ENCODE measurements around the gene CSN3.
"Not testable (repeated sequence)": the region's sequence is repeated elsewhere in the genome, so short reads cannot be mapped to it uniquely, and the experiment has no call there.

The CSN3 gene, protein sequence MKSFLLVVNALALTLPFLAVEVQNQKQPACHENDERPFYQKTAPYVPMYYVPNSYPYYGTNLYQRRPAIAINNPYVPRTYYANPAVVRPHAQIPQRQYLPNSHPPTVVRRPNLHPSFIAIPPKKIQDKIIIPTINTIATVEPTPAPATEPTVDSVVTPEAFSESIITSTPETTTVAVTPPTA
- long read RNA-seq, donor 1 = 0 reads
- long read RNA-seq, donor 2 = 0 reads
- long read RNA-seq, donor 3 = 0 reads
- long read RNA-seq, donor 4 = 0 reads
- long read RNA-seq, donor 5 = 0 reads
- long read RNA-seq, donor 6 = 0 reads
- long read RNA-seq, donor 7 = 0 reads
- long read RNA-seq, donor 8 = 0 reads

DNA sequence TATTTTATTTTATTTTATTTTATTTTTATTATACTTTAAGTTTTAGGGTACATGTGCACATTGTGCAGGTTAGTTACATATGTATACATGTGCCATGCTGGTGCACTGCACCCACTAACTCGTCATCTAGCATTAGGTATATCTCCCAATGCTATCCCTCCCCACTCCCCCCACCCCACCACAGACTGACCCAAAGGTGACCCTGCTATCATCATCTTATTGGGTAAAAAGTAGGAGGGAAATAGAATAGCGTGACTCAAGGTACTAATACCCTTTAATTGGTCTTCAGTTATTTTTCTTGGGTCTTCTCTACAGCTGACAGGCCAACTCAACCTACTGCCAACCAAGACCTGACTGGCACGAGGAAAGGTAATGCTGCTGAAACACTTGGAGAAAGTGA is at the start of gene CSN3:
TSS of gene CSN3 (plus strand) at position 301 of the 400 bp plus-strand sequence. CDS start 2,223 bp downstream, outside the sequence.
- not testable (repeated sequence) for DNase-seq

DNA sequence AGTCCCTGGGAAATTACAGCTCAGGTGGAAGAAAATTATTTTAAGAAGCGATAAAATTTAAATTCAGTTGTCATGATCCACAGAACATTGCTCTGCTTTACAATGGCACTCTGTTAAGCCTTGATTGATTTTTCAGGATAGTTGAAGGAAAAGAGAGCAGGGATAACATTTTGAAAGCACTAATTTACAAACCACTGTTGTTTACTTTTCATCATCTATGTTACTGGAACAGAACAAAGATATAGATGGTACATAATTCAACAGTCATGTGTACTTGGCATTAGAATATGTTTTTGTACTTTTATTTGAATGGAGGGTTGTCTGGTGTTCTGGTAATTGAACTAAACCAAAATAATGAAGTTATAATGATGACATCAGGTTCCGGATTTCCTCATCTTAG is 49.5 kb upstream of the CSN3 start:
- no peak for DNase-seq

DNA sequence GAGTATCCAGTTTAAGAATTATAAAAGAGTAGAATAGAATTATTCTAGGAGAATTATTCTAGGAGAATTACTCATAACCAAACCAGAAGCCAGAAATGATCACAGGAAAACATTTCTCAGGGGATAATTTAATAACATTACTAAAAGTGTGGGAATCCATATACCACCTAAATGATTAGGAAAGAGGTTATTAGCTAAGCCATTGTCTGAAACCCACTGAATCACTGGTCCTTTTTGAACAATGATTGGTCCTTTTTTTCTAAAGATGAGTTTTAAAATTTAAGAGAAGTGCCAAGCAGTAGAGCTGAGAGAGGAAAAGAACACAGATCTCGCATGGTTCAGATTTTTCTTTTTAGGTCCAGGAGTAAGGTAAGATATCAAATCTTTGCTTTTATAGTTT is 47.0 kb upstream of the CSN3 start, which contains the start of gene ODAM:
TSS of gene ODAM (plus strand) at position 301 of the 400 bp plus-strand sequence. CDS start 819 bp downstream, outside the sequence.
- DNase-seq = no peak

DNA sequence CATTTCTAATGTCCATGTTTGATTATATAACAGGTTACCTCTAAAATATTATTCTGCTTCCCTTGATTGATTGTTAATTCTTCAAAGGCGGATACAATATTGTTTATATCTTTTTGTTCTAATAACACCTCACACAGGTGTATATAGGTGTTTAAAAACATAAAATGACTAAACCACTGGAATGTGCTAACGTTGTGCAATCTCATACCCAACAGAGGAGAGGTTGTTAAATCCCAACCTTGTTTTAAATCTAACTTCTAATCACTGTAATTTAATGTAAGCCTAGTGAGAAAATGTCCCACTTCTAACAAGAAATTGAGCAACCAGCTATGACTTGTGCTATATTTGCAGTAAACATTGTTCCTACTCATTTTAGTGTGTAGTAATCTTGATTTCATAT is 45.5 kb upstream of the CSN3 start:
- DNase-seq = no peak

DNA sequence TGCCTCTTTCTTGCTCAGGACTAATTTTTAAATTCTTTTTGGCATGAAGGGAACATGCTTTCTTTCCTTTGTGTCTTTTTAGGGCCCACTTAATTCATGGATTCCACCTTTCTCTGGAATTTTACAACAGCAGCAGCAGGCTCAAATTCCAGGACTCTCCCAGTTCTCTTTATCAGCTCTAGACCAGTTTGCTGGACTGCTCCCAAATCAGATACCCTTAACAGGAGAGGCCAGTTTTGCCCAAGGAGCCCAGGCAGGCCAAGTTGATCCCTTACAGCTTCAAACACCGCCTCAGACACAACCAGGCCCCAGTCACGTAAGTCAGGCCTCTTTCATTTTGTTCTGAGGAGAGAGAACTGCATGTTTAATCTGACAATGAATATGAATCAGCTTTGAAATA is 44.6 kb upstream of the CSN3 start:
- no peak for DNase-seq

DNA sequence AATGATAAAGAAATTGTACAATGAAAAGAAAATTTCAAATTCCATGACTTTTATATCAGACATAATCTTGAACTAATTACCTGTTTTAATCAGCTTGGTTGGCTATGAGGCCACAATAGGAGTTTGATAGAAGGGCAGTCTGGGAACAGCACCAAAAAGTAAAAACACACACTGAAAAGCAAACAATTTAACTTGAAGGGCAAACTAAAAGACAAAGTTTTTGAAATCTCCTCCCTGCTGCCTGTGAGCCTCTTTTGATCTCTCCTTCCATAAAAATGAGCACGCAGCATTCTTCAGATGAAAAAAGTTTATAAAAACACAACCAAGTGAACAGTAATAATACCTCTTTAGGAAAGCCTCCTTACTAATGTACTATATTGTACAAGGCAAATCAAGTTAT is 38.8 kb upstream of the CSN3 start:
- no peak for DNase-seq

DNA sequence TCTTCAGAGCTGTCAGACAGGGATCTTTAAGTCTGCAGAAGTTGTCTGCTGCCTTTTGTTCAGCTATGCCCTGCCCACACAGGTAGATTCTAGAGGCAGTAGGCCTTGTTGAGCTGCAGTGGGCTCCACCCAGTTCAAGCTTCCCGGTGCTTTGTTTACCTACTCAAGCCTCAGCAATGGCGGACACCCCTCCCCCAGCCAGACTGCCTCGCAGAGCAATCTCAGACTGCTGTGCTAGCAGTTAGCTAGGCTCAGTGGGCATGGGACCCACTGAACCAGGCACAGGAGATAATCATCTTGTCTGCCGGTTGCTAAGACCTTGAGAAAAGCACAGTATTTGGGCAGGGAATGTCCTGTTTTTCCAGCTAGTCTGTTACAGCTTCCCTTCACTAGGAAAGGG is 29.6 kb upstream of the CSN3 start:
- not testable (repeated sequence) for DNase-seq

DNA sequence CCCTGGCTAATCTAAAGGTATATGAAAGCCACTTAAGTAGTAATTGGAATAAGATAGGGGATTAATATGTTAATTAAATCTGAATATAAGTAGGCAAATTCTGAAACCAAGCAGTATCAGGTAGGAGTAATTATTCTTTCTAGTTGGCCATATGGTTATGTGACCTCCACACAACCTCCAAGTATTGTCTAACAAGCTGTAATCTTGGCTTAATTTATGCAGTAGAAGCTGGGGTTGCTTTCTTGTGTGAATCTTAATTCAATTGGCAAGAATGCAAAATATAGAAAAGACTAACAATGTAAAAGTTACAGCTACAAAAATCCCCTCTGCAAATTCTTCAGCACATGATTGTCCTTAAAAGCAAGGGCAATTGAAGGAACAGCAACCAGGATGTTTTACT is 26.3 kb upstream of the CSN3 start:
- DNase-seq = not testable (repeated sequence)

DNA sequence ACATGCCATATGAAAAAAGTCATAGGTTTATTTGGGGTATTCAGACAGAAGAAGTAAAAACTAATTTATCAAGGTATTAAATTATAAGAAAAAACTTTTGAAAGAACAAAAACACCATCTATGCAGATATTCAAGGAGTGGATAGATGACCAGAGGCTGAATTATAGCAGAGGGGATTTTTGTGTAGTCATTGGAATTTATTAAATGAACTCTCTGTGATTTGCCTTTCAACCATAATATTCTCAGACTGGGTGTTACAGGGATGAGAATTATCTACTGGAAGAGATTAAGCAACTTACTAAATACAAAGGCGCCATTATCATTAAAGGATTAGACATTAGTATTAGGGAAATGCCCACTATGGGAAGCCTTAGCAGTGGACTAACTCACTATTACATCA is 25.8 kb upstream of the CSN3 start:
- DNase-seq = not testable (repeated sequence)

DNA sequence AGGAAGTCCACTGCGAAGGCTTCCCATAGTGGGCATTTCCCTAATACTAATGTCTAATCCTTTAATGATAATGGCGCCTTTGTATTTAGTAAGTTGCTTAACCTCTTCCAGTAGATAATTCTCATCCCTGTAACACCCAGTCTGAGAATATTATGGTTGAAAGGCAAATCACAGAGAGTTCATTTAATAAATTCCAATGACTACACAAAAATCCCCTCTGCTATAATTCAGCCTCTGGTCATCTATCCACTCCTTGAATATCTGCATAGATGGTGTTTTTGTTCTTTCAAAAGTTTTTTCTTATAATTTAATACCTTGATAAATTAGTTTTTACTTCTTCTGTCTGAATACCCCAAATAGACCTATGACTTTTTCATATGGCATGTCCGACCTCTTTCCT is 21.0 kb upstream of the CSN3 start:
- not testable (repeated sequence) for DNase-seq

DNA sequence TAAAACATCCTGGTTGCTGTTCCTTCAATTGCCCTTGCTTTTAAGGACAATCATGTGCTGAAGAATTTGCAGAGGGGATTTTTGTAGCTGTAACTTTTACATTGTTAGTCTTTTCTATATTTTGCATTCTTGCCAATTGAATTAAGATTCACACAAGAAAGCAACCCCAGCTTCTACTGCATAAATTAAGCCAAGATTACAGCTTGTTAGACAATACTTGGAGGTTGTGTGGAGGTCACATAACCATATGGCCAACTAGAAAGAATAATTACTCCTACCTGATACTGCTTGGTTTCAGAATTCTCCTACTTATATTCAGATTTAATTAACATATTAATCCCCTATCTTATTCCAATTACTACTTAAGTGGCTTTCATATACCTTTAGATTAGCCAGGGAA is 20.6 kb upstream of the CSN3 start:
- not testable (repeated sequence) for DNase-seq

DNA sequence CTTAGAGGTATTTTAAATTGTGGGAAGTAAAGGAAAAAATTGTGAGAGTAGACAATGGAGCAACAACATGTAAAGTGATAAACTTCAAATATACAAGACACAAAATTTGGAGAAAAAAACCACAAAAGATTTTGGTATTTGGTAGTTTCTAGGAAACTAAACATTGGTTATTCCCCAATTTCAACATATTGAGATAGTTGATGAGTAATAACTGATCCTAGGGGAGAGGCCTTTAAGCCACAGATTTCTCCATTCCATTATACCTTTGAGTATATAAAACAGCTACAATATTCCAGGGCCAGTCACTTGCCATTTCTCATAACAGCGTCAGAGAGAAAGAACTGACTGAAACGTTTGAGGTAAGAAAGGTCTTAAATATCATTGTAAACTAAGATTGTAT is 16.6 kb upstream of the CSN3 start, which contains the start of gene FDCSP:
TSS of gene FDCSP (plus strand) at position 301 of the 400 bp plus-strand sequence. CDS start 5,071 bp downstream, outside the sequence.
- no peak for DNase-seq

DNA sequence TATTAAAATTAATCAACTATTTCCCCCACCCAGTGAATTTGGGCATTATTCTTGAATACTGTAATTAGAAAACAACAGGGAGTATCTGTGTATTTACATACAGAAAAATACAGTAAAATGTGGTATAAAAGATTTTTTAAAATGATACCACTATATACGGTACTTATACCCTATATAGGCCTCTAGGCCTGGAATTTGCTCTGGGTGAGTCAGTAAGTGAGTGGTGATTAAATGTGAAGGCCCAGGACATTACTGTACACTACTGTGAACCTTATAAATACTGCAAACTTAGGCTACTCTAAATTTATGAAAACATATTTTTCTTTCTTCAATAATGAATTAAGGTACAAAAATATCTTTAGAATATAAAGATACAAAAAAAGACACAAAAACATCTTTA is 6.3 kb upstream of the CSN3 start:
- no peak for DNase-seq

DNA sequence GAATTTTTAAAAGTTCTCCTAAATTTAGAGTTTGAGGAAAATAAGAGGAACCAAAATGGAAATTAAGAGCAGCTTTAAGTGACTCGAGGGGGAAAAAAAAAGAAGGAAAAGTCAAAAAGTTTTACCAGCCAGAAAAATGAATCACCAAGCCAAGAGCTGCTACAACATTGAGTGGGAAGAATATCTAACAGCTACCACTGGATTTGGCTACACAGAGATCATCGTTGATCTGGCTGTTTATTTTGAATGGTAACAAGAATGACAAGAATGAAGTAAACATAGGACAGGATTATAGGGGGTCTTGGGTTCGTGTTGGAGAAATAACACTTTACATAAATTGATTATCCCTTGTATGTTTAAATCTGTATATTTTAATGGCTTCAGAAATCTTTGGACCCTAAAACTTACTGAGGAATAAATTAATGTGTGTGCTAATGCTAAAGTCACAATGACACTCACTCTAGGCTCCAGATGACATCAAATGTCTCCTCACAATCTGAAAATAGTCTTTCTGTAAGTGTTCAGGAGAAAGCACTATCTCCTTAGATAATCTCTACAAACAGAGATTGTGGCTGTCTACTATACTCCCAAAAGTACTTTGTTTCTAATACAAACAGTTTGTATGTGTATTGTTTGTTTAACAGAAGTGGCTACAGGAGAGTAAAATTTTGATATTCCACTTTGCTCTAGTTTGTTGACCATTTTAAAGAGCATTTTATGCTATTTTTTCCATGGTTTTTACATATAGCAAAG is 3.1 kb upstream of the CSN3 start:
- no peak for DNase-seq

DNA sequence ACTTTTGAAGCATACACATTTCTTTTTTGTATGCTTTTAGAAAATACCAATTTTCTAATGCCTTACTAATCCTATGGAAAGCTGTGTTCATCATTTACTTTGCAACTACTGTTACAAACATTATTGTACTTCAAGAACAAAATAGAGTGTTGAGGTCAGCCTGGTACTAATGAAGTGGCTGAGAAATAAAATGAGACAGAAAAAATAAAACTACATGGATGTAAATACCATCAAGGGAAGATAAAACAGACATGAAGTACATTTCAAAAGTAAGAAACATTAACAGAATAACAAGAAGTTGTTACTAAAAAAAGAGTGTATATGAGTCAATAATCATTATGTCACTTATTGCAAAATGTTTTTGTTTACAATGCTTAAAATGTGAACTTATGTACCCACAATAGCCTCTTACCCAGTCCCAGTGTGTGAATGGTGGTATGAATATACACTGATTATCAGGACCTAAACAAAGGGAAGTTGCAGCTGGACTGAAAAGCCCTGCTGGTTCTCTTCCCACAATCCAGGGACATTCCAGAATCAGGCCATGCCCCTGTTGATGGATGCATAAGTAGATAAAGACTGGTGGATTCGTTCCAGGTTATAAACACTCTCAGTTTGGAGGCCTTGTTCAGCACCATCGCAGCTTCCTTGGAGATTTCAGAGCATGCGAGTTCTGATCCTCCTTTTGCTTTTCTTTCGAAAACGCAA is 2.4 kb upstream of the CSN3 start:
- DNase-seq = no peak

DNA sequence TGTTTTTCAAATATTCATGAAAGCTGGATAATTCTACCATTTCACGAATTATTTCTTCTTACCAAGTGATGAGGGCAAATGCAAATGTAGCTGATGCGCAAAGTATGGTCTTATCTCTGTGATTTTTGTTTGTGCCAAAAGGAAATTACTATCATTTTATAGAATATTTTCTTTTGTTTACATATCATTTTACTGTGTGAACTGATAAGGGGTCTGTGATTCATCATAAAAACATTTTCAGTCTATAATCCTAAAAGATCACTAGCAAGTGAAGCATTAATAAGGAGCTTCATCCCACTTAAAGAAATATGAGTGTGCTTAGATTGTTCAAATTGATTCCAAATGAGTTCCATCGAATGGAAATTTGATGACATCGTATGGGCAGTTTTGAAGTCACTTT is 694 bp downstream of the CSN3 start:
- no peak for DNase-seq

DNA sequence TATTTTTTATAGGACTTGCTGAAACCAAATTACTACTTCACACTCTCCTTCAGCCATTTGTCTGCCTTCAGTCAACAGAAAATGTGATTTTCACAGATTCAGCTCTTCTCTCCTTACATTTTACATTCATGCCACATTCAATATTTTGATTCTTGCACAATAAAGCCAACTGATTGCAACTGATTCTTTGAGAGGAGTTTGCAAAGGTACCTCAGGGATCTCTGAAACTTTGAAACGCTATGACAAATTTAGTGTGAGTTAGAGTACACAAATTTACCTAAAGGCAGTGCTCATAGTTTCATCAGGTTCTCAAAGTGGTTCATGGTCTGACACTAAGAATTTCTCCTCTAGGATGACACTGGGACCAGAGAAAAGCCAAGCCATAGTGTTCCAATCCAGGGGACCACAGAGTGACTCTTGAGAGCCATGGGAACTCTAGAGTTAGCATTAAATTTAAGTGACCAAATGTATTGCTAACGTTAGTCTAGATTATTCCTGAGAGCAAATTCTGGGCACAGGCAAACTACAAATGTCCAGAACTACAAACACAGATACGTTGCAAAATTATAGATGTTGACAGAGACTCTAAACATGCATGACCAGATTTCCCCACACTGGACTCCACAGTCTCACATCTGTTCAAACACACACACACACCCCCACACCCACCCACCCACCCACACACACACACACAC is 9.0 kb downstream of the CSN3 start:
- DNase-seq = no peak

DNA sequence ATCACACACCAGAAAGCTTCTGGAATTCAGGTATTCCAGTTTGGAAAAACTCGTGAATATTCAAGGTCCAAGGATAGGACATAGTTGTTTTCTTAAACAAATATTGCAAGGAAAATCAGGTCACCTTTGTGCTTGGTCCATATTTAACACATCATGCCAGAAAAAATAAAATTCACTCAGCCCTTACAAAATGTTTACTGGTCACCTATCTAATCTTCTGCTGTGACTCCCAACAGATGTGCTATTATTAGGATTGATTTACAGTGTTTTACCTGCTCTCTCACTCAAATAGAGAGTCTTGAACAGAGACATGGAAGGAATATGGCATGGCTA is 9.5 kb downstream of the CSN3 start:
- no peak for DNase-seq

DNA sequence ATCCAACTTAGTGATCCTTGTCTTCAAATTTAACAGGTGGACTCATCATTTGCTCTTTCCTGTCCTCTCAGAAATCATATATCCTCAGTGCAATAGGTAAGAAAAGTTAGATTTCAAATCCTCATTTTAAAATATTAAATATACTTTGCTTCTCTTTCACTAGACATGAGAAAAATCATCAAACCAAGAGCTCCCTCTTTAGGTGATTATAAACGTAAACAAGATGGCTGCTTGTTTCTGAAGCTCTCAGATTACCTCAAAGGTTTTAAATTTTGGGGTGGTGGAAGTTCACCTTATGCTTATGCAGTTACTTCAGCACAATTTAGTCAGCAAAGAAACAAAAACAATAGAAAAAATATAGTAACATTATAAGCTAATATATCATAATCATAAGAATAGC is 27.3 kb downstream of the CSN3 start:
- DNase-seq = no peak

DNA sequence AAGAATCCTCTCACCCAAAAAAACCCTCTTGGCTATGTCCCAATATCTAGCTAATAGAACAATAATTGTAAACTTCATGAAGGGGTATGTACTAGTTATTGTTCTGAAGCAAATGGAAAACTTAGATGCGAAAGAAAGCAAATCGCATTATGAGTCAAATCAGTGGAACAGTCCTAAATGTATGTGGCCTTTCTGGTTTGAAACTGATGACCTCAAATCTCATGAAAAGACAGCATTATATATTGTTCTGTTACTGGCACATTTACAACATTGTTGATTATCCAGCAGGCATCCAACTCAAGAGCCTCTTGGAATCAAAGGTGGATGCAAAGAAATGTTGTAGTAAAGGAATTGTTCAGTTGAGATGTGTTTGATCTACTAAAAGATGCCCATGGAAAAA is 34.7 kb downstream of the CSN3 start:
- DNase-seq = no peak

DNA sequence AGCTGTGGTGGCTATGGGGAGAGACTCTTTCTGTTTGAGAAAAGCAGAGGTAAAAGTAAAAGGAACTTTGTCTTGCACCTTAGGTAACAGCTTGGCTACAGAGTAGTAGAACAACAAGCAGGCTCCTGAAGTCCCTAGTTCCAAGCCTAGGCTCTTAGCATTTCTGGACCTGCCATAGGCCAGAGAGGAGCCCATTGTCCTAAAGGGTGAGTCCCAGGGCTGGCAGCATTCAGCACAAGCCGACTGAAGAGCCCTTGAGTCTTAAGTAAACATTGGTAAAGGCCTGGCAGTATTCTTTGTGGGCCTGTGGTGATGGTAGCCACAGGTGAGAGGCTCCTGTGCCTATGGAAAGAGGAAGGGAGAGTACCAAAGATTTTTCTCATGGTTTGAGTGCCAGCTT is 38.2 kb downstream of the CSN3 start:
- no peak for DNase-seq

DNA sequence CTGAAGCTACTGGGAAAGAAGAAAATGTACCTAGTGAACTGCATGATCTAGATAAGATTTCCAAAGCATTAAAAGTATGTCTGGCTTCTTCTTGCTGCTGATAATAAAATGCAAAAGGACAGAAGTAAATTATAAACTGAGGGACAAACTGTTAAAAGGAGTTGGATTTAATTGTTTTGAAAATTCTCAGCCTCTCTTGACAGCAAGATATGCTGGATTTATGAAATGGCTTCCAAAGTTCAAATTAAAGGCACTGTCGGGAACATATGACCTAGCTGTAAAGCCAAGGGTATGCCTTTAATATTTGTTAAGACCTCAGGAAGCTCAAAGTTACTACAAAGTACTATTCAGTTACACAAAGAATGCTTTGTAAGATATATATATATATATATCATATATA is 46.3 kb downstream of the CSN3 start:
- DNase-seq = no peak

DNA sequence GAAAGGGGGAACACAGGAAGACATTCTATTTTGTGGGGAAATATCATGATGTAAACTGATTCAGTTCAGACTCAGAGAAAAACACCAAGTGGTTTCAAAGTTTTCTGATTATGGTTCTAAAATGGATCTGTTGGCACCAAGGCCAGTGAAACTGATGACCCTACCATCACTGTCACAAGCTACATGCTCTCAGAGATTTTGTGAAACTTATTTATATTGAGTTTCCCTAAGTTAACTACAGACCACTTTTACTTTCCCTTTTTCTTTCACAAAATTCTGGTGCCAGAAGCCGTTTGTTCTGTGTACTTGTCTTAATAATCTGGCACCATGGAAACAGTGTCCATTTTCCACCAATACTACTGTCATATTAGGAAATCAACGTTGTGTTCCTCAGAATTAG is 48.9 kb downstream of the CSN3 start:
- DNase-seq = no peak
